ENCODE results near the gene RUFY1. TPM values are rescaled to one million over a fixed set of nuclear protein-coding genes. Genes with fewer than 3 reads are reported as not detected.

The RUFY1 gene
- total and polyA plus RNA-seq, 9 of the 15 experiments (the other 6 are each of a cell fraction or from before 2014, with no cell fraction given), result 5.0 to 41.7 (median 29.6) TPM

DNA sequence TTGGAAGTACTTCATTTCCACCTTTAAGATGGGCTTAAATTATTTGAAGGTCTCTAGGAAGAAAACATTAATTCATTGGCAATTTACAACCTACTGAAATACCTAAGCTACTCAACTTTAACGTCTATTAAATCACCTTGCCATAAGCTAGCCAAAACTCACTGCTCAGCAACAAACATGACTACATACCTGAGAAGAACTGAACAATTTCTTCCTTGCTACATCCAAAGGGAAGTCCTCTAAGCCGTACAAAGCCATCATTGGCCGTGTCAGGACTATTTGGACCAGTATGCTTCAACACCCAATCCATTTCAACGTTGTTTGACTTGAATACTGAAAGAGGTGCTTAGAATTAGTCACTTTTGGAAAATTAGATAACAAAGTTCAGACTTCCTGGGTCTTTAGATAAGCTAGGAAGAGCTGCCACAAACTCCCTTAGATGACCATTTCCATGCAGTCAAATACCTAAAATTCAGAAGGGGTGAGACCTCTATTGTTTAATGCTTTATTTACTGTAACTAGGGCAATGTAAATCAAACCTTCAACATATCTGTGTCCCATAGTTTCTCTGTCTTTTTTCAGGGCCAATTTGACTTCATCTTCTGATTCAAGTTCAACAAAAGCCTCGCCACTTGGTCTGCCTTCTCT is 70.5 kb downstream of the RUFY1 start (continued):
- TF ChIP-seq, protein P1, sequence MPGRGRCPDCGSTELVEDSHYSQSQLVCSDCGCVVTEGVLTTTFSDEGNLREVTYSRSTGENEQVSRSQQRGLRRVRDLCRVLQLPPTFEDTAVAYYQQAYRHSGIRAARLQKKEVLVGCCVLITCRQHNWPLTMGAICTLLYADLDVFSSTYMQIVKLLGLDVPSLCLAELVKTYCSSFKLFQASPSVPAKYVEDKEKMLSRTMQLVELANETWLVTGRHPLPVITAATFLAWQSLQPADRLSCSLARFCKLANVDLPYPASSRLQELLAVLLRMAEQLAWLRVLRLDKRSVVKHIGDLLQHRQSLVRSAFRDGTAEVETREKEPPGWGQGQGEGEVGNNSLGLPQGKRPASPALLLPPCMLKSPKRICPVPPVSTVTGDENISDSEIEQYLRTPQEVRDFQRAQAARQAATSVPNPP (IDR thresholded peaks at IDR 0.05; ENCODE audit: borderline replicate concordance, insufficient read depth, insufficient read length), result no peak
- no peak for TF ChIP-seq CREM (IDR thresholded peaks at IDR 0.05; ENCODE audit: low read depth)
- TF ChIP-seq, protein P2, sequence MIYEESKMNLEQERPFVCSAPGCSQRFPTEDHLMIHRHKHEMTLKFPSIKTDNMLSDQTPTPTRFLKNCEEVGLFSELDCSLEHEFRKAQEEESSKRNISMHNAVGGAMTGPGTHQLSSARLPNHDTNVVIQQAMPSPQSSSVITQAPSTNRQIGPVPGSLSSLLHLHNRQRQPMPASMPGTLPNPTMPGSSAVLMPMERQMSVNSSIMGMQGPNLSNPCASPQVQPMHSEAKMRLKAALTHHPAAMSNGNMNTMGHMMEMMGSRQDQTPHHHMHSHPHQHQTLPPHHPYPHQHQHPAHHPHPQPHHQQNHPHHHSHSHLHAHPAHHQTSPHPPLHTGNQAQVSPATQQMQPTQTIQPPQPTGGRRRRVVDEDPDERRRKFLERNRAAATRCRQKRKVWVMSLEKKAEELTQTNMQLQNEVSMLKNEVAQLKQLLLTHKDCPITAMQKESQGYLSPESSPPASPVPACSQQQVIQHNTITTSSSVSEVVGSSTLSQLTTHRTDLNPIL (CRISPR knock-in tag; IDR thresholded peaks at IDR 0.05), result no peak
- TF ChIP-seq SREBF1 (IDR thresholded peaks at IDR 0.05; ENCODE audit: borderline replicate concordance, low read depth, low read length), result no peak
- TF ChIP-seq ZNF507 (tag; conservative IDR thresholded peaks at IDR 0.05), result no peak
- no peak for TF ChIP-seq SIX5 (IDR thresholded peaks at IDR 0.05; ENCODE audit: borderline replicate concordance in 1 of 2, insufficient read depth in 1 of 2, low read depth in 1 of 2, low read length in 2 of 2)
- TF ChIP-seq MEIS2 (IDR thresholded peaks at IDR 0.05; ENCODE audit: partially characterized antibody), result peak; percentile 11
- peak in 1 of 2 experiments; percentile 28; a peak in 1 of 4 replicates for TF ChIP-seq TBL1XR1 (IDR thresholded peaks at IDR 0.05; ENCODE audit: low read length in 2 of 2)
- TF ChIP-seq NCOA4 (IDR thresholded peaks at IDR 0.05; ENCODE audit: partially characterized antibody), result no peak
- no peak for TF ChIP-seq RBM14 (IDR thresholded peaks at IDR 0.05; ENCODE audit: borderline replicate concordance, insufficient read depth, low read depth, low read length)
- no peak for TF ChIP-seq ZNF143 (CRISPR knock-in tag; IDR thresholded peaks at IDR 0.05)
- TF ChIP-seq ZNF140 (CRISPR knock-in tag; IDR thresholded peaks at IDR 0.05), result no peak
- TF ChIP-seq CBX1 (IDR thresholded peaks at IDR 0.05; ENCODE audit: low read depth), result no peak
- TF ChIP-seq, protein P3, sequence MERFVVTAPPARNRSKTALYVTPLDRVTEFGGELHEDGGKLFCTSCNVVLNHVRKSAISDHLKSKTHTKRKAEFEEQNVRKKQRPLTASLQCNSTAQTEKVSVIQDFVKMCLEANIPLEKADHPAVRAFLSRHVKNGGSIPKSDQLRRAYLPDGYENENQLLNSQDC (CRISPR knock-in tag; IDR thresholded peaks at IDR 0.05), result no peak
- no peak for TF ChIP-seq HDAC6 (IDR thresholded peaks at IDR 0.05; ENCODE audit: low read depth, low read length)
- no peak for TF ChIP-seq FUS (optimal IDR thresholded peaks at IDR 0.05; ENCODE audit: low read depth, low read length)
- no peak for TF ChIP-seq ZNF316 (IDR thresholded peaks at IDR 0.05)
- TF ChIP-seq FOSL1 (tag; conservative IDR thresholded peaks at IDR 0.05), result peak; percentile 64
- no peak for TF ChIP-seq ESRRA (IDR thresholded peaks at IDR 0.05; ENCODE audit: borderline replicate concordance, low read depth)
- TF ChIP-seq GABPB2 (CRISPR knock-in tag; conservative IDR thresholded peaks at IDR 0.05), result no peak
- TF ChIP-seq, protein P4, sequence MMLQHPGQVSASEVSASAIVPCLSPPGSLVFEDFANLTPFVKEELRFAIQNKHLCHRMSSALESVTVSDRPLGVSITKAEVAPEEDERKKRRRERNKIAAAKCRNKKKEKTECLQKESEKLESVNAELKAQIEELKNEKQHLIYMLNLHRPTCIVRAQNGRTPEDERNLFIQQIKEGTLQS (IDR thresholded peaks at IDR 0.05), result 0 out of 2 replicates have a peak, but pooled peaks have one; percentile 16
- TF ChIP-seq, protein P4 (CRISPR knock-in tag; conservative IDR thresholded peaks at IDR 0.05), result peak; percentile 48; the same call in 1 of the 2 replicates
- TF ChIP-seq DIDO1 (tag; IDR thresholded peaks at IDR 0.05; ENCODE audit: low read depth), result no peak
- no peak for TF ChIP-seq SRSF3 (IDR thresholded peaks at IDR 0.05; ENCODE audit: insufficient read depth, low read length)
